Measurements from ENCODE around the gene POP4. TPM values are rescaled to one million over a fixed set of nuclear protein-coding genes. Genes with fewer than 3 reads are reported as not detected.

Gene POP4
- total RNA-seq, 1 donor from 2014 or later, result 26.8 TPM

DNA sequence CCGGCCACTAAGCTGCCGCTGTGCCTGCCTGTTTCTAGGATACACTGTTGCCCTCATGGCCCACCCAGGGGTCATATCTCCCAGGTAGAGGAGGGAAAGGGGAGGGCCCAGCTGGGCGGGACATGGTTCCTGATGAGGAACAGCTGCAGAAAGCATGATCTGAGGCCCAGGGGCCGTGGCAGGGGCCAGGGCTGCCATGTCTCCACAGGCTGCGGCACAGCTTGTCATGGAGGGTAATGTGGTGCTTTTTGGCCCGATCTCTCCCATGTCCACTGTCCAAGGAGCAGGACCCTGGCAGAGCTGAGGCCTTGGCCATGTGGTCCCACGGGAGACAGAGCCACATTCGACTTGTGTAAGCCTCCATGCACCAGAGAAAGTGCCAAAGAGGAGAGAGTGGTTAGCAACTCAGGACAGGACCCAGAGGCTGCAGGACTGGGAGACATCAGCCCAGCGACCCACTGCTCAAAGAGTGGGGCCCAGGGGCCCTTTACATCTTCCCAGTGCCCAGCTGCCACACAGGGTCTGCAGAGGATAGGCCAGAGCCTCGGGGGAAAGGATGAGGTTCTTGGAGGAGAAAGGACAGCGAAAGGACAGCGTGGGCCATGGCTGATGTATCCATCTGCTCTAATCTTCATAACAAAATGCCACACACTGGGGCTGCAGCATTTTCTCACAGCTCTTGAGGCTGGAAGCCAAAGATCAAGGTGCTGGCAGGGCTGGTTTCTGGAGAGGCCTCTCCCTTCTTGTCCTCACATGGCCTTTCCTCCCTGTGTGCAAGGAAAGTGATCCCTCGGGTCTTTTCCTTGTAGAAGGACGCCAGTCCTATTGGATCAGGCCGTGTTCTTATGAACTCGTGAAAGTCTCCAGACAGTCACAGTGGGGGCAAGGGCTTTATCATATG lies 11.5 kb downstream of the POP4 start:
- DNase-seq (ENCODE audit: low spot score in 2 of 2), result no peak
- no peak overlapping the region for H3K4me3 ChIP-seq
- H3K4me1 ChIP-seq, result no peaks in the 10 kb centered on the region
- no peaks in the 10 kb centered on the region for H3K27me3 ChIP-seq
- TF ChIP-seq CTCF (IDR thresholded peaks at IDR 0.05), result no peak
- H3K9me3 ChIP-seq, result no peaks in the 10 kb centered on the region
- intact Hi-C loops (cut with DNase I), result loop anchor here (10.0 kb wide), 1 partner anchor 257 kb away; no protein-coding TSS in a partner anchor
- no peak overlapping the region for H3K27ac ChIP-seq
- H3K36me3 ChIP-seq, result peaks cover 34 to 45% of the 10 kb centered on the region in 2 donors

GRCh38 chr19:29618434-29618833 lies 12.4 kb downstream of the POP4 start:
- no peaks in the 10 kb centered on the region for H3K9me3 ChIP-seq
- intact Hi-C loops (cut with DNase I), result loop anchor here (10.0 kb wide), 1 partner anchor 256 kb away; no protein-coding TSS in a partner anchor
- H3K27me3 ChIP-seq, result no peaks in the 10 kb centered on the region
- no peak for TF ChIP-seq CTCF (IDR thresholded peaks at IDR 0.05)
- H3K27ac ChIP-seq, result no peak overlapping the region
- H3K4me3 ChIP-seq, result no peak overlapping the region
- H3K4me1 ChIP-seq, result no peaks in the 10 kb centered on the region
- H3K36me3 ChIP-seq, result peaks cover 25 to 36% of the 10 kb centered on the region in 2 donors
- DNase-seq (ENCODE audit: low spot score in 2 of 2), result no peak

DNA sequence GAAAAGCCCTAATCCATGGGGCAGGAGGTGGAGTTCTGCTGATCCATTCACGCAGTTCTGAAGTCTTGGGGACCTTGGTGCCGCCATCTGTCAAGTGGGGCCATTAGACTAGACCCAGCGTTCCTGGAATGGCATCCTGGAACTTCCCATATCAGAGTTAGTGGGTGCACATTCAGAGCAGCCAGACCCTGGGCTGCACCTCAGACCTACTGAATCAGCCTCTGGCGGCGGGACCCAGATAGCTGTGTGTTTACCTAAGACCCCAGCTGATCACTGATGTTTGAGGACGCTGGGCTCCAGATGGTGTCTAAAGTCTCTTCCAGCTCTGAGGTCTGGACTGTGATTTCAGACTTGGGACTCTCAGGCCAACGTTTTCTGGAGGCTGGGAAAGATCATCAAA lies 12.8 kb downstream of the POP4 start:
- Histone ChIP-seq H3K4me1 (no peaks in the 10 kb centered on the region), H3K27ac (no peak overlapping the region), H3K4me3 (no peak overlapping the region), H3K27me3 (no peaks in the 10 kb centered on the region), H3K36me3 (peaks cover 21 to 32% of the 10 kb centered on the region in 2 donors), H3K9me3 (no peaks in the 10 kb centered on the region)
- DNase-seq (ENCODE audit: low spot score in 2 of 2), result no peak
- no peak for TF ChIP-seq CTCF (IDR thresholded peaks at IDR 0.05)
- intact Hi-C loops (cut with DNase I), result loop anchor here (10.0 kb wide), 1 partner anchor 256 kb away; no protein-coding TSS in a partner anchor

DNA sequence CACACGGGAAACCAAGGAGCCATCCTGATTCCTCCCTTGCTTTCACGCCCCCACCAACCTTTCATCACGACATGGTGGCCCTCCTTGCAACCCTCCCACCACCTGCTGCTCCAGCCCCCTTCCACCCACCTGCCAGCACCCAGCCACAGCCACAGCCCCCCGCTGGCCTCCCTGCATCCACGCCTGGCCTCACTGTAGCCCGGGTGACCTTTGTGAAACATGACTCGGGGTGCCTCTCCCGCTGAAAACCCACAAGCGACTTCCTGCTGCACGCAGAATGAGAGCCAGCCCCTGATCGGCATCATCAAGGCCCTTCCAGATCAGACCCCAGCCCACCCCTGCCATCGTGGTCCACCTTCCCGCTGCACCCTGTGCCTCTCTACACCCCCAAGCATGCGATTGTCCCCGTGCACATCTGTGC lies 14.9 kb downstream of the POP4 start:
- peaks cover 4 to 11% of the 10 kb centered on the region in 2 donors for H3K36me3 ChIP-seq
- intact Hi-C loops (cut with DNase I), result no loop called here
- H3K4me3 ChIP-seq, result no peak overlapping the region
- DNase-seq (ENCODE audit: low spot score in 2 of 2), result no peak
- no peaks in the 10 kb centered on the region for H3K9me3 ChIP-seq
- H3K27ac ChIP-seq, result no peak overlapping the region
- no peak for TF ChIP-seq CTCF (IDR thresholded peaks at IDR 0.05)
- no peaks in the 10 kb centered on the region for H3K27me3 ChIP-seq
- H3K4me1 ChIP-seq, result no peaks in the 10 kb centered on the region

DNA sequence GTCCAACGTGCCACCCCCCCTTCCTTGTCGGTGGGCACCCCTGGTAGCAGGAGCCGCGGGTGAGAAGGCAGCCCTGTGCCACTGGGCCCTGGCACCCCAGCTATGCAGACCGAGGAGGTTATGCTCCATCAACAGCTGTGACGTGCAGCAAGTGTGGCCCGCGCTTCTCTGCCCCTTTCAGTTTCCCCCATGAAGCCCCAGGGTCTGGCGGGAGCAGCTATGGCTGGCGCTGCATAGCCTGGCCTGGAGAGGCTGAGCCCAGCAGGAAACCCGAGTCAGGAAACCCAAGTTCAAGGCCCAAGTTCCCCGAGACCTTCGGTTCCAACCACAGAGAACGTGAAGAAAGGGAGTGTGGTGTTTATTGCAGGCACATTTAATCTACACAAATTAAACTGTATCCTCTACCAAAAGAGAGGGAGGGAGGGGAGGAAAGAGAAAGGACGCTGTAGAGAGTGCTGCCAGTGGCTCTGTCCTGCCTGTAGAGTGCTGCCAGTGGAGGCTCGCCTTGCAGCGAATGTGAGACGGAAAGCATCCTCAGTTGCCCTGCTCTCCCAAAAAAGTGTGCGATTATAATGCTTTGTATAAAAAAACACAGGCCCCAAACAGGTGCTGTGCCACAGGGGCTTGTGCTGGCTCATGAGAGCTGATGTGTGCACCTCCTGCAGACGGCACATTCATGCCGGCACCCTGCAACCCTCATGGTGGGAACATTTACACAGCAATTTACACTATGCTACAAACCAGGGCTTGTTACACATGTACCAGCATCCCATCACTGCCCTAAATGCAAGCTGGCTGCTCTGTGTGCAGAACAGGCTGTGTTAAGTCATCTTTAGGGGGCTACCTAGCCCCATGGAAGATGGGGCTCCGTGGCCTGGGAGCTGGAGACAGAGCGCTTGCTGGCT lies 16.3 kb downstream of the POP4 start:
- Histone ChIP-seq H3K4me3 (no peak overlapping the region), H3K4me1 (no peaks in the 10 kb centered on the region), H3K27me3 (no peaks in the 10 kb centered on the region), H3K9me3 (no peaks in the 10 kb centered on the region), H3K27ac (no peak overlapping the region), H3K36me3 (no peaks in the 10 kb centered on the region)
- TF ChIP-seq CTCF (IDR thresholded peaks at IDR 0.05), result no peak
- intact Hi-C loops (cut with DNase I), result no loop called here
- no peak for DNase-seq (ENCODE audit: low spot score in 2 of 2)

Measured in ascending aorta (tissue), 2 donors.